Activated B cell treated with CpG ODN at 0.5 μM for 24 hours (primary cell): ENCODE results near the gene VKORC1. TPM values are rescaled to one million over a fixed set of nuclear protein-coding genes. Genes with fewer than 3 reads are reported as not detected.

ENCODE experiments used
- ATAC-seq: fragments of 200-7000 bp; cut with Tn5 transposase; one replicate; pipeline ENCODE4 v1.10.0; 2021; ENCODE audit warnings: low read depth, mild to moderate bottlenecking, moderate library complexity
- CTCF ChIA-PET: fragments of 350-600 bp; sonication (Branson Sonifier 250); formaldehyde crosslinking; loops from one replicate; lab custom pipeline; 2021; ENCODE audit warnings: antibody characterized with exemption; lab: Charles Lee
- POLR2A ChIA-PET: fragments of 350-600 bp; sonication (Branson Sonifier 250); formaldehyde crosslinking; loops from one replicate; lab custom pipeline; 2021; ENCODE audit warnings: antibody characterized with exemption; lab: Charles Lee
- DNase-seq: peaks from one replicate; pipeline ENCODE4 v3.0.0; 2022
- H3K27ac Mint-ChIP-seq: one replicate; pipeline ENCODE4 v1.8.0; 2020; ENCODE audit warnings: mixed read lengths
- H3K27me3 Mint-ChIP-seq: one replicate; pipeline ENCODE4 v1.8.0; 2021; ENCODE audit warnings: mixed read lengths
- H3K36me3 Mint-ChIP-seq: one replicate; pipeline ENCODE4 v1.8.0; 2021; ENCODE audit warnings: low read depth, mixed read lengths
- H3K4me1 Mint-ChIP-seq: one replicate; pipeline ENCODE4 v1.8.0; 2021; ENCODE audit warnings: mixed read lengths
- H3K4me3 Mint-ChIP-seq: one replicate; pipeline ENCODE4 v1.8.0; 2020; ENCODE audit warnings: mild to moderate bottlenecking, mixed read lengths
- H3K9me3 Mint-ChIP-seq: one replicate; pipeline ENCODE4 v1.8.0; 2020; ENCODE audit warnings: mixed read lengths
- intact Hi-C: fragments of 100-400 bp; cut with micrococcal nuclease; formaldehyde crosslinking; loops from one replicate; pipeline ENCODE4 v1.15.1; 2024
- total RNA-seq: library from RNA; stranded (reverse); gene quantifications from 2 replicates; pipeline ENCODE4 v1.2.3, GENCODE V29; 2022
- TF ChIP-seq, protein P1 (sequence below): fragments of 200-600 bp; IDR thresholded peaks from one replicate; pipeline ENCODE4 v1.8.0; 2022; ENCODE audit warnings: antibody characterized with exemption, mild to moderate bottlenecking

The VKORC1 gene
- total RNA-seq, 1 donor from 2014 or later = 41.9 TPM

DNA sequence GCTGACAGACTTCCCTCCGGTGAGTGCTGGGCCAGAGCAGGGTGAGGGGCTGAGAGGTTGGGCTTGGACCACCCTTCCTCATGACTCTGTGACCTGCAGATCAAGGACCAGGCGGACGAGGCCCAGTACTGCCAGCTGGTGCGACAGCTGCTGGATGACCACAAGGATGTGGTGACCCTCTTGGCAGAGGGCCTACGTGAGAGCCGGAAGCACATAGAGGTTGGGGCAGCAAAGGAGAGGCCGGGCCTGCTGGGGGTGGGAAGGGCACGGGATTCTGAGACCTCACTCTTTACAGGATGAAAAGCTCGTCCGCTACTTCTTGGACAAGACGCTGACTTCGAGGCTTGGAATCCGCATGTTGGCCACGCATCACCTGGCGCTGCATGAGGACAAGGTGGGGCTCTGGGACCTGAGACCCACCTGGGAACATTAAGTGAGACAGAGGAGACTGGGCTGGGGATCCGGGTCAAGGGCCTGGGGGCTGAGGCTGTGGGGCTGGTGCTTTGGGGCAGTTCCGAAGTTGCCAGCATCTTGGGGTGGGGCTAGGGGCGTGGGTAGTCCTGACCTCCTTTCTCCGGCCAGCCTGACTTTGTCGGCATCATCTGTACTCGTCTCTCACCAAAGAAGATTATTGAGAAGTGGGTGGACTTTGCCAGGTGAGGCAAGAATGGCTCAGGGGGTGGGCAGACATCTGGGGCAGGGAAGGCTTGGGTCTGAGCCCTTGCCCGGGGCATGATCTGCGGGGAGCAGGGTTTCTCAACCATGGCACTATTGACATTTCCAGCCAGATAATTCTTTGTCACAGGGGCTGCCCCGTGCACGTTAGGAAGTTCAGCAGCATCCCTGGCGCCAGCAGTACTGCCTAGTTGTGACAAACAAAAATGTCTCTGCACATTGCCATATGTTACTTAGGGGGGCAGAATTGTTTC, 15.8 kb upstream of the VKORC1 start:
- no peaks in the 10 kb centered on the region for H3K27me3 Mint-ChIP-seq
- intact Hi-C loops = loop anchor here (10.0 kb wide), 1 partner anchor 224 kb away; no protein-coding TSS in a partner anchor
- peaks cover 23% of the 10 kb centered on the region for H3K4me1 Mint-ChIP-seq
- H3K9me3 Mint-ChIP-seq = no peaks in the 10 kb centered on the region
- POLR2A ChIA-PET = interaction anchor here (0.6 kb wide), 1 partner anchor 10 kb away, joined by 3 read pairs; no protein-coding TSS in a partner anchor
- DNase-seq = no peak
- no peak for ATAC-seq
- TF ChIP-seq, protein P1, sequence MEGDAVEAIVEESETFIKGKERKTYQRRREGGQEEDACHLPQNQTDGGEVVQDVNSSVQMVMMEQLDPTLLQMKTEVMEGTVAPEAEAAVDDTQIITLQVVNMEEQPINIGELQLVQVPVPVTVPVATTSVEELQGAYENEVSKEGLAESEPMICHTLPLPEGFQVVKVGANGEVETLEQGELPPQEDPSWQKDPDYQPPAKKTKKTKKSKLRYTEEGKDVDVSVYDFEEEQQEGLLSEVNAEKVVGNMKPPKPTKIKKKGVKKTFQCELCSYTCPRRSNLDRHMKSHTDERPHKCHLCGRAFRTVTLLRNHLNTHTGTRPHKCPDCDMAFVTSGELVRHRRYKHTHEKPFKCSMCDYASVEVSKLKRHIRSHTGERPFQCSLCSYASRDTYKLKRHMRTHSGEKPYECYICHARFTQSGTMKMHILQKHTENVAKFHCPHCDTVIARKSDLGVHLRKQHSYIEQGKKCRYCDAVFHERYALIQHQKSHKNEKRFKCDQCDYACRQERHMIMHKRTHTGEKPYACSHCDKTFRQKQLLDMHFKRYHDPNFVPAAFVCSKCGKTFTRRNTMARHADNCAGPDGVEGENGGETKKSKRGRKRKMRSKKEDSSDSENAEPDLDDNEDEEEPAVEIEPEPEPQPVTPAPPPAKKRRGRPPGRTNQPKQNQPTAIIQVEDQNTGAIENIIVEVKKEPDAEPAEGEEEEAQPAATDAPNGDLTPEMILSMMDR = no peak
- peak overlapping the region; percentile 21 for H3K4me3 Mint-ChIP-seq
- no peak overlapping the region for H3K27ac Mint-ChIP-seq
- CTCF ChIA-PET = no interaction called here
- peaks cover 32% of the 10 kb centered on the region for H3K36me3 Mint-ChIP-seq

DNA sequence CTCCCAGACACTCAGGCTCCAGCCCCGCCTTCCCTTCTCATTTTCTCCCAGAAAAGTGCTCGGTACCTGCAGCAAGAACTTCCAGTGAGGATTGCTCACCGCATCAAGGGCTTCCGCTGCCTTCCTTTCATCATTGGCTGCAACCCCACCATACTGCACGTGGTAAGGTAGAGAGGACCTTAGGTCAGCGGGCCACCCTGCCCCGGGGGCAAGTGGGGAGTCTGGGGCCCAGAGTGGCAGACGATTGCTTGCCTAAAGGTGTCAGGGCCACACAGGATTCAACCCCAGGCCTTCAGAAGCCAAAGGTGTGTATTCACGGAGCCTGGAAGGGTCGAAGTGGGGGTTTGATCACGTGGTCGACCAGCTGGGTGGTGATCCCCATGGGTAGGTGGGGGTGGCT, 15.0 kb upstream of the VKORC1 start:
- H3K27me3 Mint-ChIP-seq = no peaks in the 10 kb centered on the region
- peaks cover 32% of the 10 kb centered on the region for H3K36me3 Mint-ChIP-seq
- CTCF ChIA-PET = no interaction called here
- intact Hi-C loops = loop anchor here (2.0 to 10.0 kb wide), 3 partner anchors 33 to 758 kb away; no protein-coding TSS in a partner anchor
- H3K9me3 Mint-ChIP-seq = no peaks in the 10 kb centered on the region
- peaks cover 22% of the 10 kb centered on the region for H3K4me1 Mint-ChIP-seq
- TF ChIP-seq, protein P1 = no peak
- peak overlapping the region; percentile 78 for H3K4me3 Mint-ChIP-seq
- peak overlapping the region; percentile 56 for H3K27ac Mint-ChIP-seq
- ATAC-seq = no peak
- no peak for DNase-seq
- POLR2A ChIA-PET = interaction anchor here (0.6 kb wide), 1 partner anchor 11 kb away, joined by 3 read pairs; no protein-coding TSS in a partner anchor

DNA sequence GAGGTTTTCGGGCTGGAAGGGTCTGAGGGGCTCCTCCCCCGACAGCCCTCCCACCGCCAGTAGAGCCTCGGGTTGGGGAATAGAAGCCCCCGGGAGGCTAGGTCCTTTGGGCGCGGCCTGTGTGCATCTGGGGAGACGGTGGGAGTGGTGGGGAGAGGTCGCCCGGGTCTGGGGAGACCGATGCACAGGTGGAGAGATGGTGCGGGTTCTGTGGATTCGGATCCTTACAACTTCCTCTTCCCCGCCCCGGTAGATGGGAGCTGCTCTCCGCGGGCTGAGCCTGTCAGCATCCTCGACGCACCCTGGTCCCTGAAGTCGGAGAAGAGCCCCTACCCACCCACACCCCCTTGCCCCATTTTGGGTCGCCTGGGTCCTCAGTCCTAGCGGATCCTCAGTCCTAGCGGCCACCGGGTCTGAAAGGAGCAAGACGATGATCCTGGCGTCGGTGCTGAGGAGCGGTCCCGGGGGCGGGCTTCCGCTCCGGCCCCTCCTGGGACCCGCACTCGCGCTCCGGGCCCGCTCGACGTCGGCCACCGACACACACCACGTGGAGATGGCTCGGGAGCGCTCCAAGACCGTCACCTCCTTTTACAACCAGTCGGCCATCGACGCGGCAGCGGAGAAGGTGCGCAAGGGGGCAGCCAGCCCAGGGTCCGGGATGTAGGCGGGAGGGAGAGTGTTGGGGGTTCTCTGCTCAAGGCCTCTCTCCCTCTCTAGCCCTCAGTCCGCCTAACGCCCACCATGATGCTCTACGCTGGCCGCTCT, 14.4 kb upstream of the VKORC1 start:
- intact Hi-C loops = loop anchor here (2.0 to 5.0 kb wide), 2 partner anchors 34 to 758 kb away; no protein-coding TSS in a partner anchor
- CTCF ChIA-PET = no interaction called here
- Mint-ChIP-seq H3K36me3 (peaks cover 32% of the 10 kb centered on the region), H3K27ac (no peak overlapping the region), H3K4me1 (peaks cover 22% of the 10 kb centered on the region), H3K4me3 (peak overlapping the region; percentile 78), H3K27me3 (no peaks in the 10 kb centered on the region), H3K9me3 (no peaks in the 10 kb centered on the region)
- no peak for DNase-seq
- POLR2A ChIA-PET = interaction anchor here (0.6 to 1.5 kb wide), 3 partner anchors 9 to 71 kb away, joined by 3 to 8 read pairs (median 3); partner anchors contain the start of gene FUS
- no peak for ATAC-seq
- TF ChIP-seq, protein P1 = no peak

DNA sequence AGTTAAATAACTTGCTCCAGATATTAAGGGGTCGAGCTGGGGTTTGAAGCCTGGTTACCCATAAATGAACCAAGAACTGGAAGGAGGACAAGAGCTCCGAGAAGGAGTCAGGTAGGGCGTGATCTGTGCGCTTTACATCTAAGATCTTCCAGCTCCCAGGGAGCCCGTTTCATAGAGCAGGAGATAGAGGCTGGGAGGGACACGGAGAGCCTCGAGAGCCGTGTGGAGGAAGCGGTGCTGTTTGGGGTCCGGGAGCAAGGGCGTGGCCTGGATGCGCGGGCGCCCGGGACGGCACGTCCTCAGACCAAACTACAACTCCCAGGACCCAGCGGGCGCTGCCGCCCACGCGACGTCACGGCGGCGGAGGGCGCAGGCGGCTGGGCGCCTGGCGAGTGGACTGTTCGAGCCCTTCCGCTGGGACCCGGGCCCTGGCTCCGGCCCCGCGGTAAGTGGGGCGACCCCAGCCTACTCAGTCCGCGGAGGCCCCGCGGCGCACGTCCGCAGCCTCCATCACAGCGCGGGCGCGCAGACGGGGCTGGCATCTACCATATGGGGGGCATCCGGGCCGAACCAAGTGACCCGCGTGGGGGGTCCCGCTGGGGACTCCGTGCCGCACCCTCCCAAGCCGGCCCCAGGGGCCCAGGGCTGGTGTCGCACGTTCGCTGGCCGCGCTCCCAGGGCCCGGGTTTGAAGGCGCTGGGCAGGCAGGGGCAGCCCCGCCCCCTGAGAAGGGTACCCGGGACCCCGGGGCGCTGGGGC, 13.6 kb upstream of the VKORC1 start, which contains the start of gene BCKDK:
TSS of gene BCKDK (plus strand) at position 352 of the 759 bp plus-strand sequence. CDS start 838 bp downstream, outside the sequence.
- Mint-ChIP-seq H3K9me3 (no peaks in the 10 kb centered on the region), H3K27ac (peak within 1 kb of the TSS; percentile 77), H3K27me3 (no peaks in the 10 kb centered on the region), H3K4me1 (peaks cover 19% of the 10 kb centered on the region), H3K36me3 (peaks cover 32% of the 10 kb centered on the region), H3K4me3 (peak within 1 kb of the TSS; percentile 83)
- peak; percentile 81 for ATAC-seq
- CTCF ChIA-PET = interaction anchor here (1.1 kb wide), 1 partner anchor 49 kb away, joined by 5 read pairs; no protein-coding TSS in a partner anchor
- peak; percentile 69 for DNase-seq
- intact Hi-C loops = loop anchor here (2.0 to 5.0 kb wide), 2 partner anchors 35 to 759 kb away; no protein-coding TSS in a partner anchor
- POLR2A ChIA-PET = interaction anchor here (1.5 to 1.6 kb wide), 2 partner anchors 9 to 72 kb away, joined by 8 to 13 read pairs; partner anchors contain the start of genes FUS and KAT8
- TF ChIP-seq, protein P1 = no peak
